Adrenal gland (tissue), 12 donors: ENCODE data around the gene KIF5A. TPM values are rescaled to one million over a fixed set of nuclear protein-coding genes. Genes with fewer than 3 reads are reported as not detected.
A peak's percentile ranks its signal among the peaks of the same experiment; 100 is the strongest.

Experiments
- DNase-seq, 7 donors: peaks; one replicate each; pipeline ENCODE4 v3.0.0-alpha.2; 2019 to 2020
- H3K27ac ChIP-seq, 5 donors: fragments of 200-600 bp; sonication (generic) in 4 of 5; 1 replicate in 3 of 5; 2 replicates in 2 of 5; pipeline versions ENCODE4 v1.5.1 to v1.8.0; 2016 to 2020; ENCODE audit warnings: mild to moderate bottlenecking in 1 of 5
- H3K27me3 ChIP-seq: fragments of 200-600 bp; 2 replicates; pipeline ENCODE4 v1.8.0; 2021
- H3K36me3 ChIP-seq, 2 donors: fragments of 200-600 bp; replicated peaks in 1 of 2; 1 replicate in 1 of 2; 2 replicates in 1 of 2; pipeline versions ENCODE4 v1.5.1 to v1.8.0; 2018 to 2022
- H3K4me1 ChIP-seq, 2 donors: fragments of 200-600 bp; replicated peaks in 1 of 2; 1 replicate in 1 of 2; 2 replicates in 1 of 2; pipeline versions ENCODE4 v1.5.1 to v1.8.0; 2018 to 2021
- H3K4me3 ChIP-seq, 4 donors: fragments of 200-600 bp; sonication (generic) in 3 of 4; one replicate each; pipeline ENCODE4 v1.5.1; 2016 to 2018
- H3K9me3 ChIP-seq, 3 donors: fragments of 200-600 bp; sonication (generic) in 1 of 3; replicated peaks in 1 of 3; 1 replicate in 2 of 3; 2 replicates in 1 of 3; pipeline versions ENCODE4 v1.5.1 to v1.8.0; 2016 to 2021
- POLR2A ChIP-seq, 2 donors: fragments of 450-650 bp; IDR thresholded peaks; one replicate each; pipeline ENCODE4 v1.6.1; 2017; ENCODE audit warnings: antibody characterized with exemption in 2 of 2, mild to moderate bottlenecking in 2 of 2, moderate library complexity in 1 of 2
- WGBS, 4 donors: extraction: QIAGEN DNeasy Blood & Tissue Kit in 2 of 4; methylation state at CpG; one replicate each; pipeline versions ENCODE4 v1.1.5 to v1.1.7; 2013 to 2017; 5-methylcytosine and 5-hydroxymethylcytosine counted together
- intact Hi-C, 2 donors: fragments of 100-400 bp; cut with DNase I; formaldehyde crosslinking; loops; one replicate each; pipeline versions ENCODE4 v1.14.1 to v1.15.0; 2022 to 2023
- polyA plus RNA-seq, 3 donors: library from polyadenylated mRNA; stranded (reverse); fragments of 200-250 nt in 2 of 3; fragments of 350-450 nt in 1 of 3; fragmentation: Illumina TruSeq in 1 of 3; extraction: RNeasy Lipid Tissue Mini Kit (QIAGEN cat#74804) in 1 of 3; gene quantifications; one replicate each; pipeline ENCODE4 v1.2.3, GENCODE V29; 2013 to 2014
- total RNA-seq, 9 donors: library from RNA; depleted of rRNA in 4 of 9; stranded (reverse); fragments of >200 nt in 4 of 9; fragments of 120-200 nt in 1 of 9; fragmentation: NEBNext Ultra II Directional in 1 of 9; extraction: Animal tissue kit (Norgen Biotek cat#: 25700) in 1 of 9; gene quantifications; one replicate each; pipeline versions ENCODE4 v1.1.0 to v1.2.4, GENCODE V29; 2013 to 2023
- TF ChIP-seq, protein P1 (sequence below), 6 experiments: fragments of 450-650 bp in 4 of 6; fragments of 200-600 bp in 2 of 6; sonication (generic) in 1 of 6; IDR thresholded peaks; 1 replicate in 5 of 6; 2 replicates in 1 of 6; pipeline versions ENCODE4 v1.5.1 to v1.8.0; 2016 to 2021; ENCODE audit warnings: antibody characterized with exemption in 6 of 6, mild to moderate bottlenecking in 2 of 6, moderate library complexity in 1 of 6
- donor health status: healthy with polysubstance abuse.
- donor health status: Bipolar disorder and iron deficiency.
- donor health status: DM: yes; HTN: yes; CAD: no.
- donor health status: DM: no; HTN: no; CAD: no.
- donor health status: DM: no; HTN: no; CAD: no.
- donor health status: DM: yes; HTN: yes; CAD: no.

Gene KIF5A
- total and polyA plus RNA-seq, 12 donors, result 0.32 to 7.6 (median 2.1) TPM; not detected in 1

DNA sequence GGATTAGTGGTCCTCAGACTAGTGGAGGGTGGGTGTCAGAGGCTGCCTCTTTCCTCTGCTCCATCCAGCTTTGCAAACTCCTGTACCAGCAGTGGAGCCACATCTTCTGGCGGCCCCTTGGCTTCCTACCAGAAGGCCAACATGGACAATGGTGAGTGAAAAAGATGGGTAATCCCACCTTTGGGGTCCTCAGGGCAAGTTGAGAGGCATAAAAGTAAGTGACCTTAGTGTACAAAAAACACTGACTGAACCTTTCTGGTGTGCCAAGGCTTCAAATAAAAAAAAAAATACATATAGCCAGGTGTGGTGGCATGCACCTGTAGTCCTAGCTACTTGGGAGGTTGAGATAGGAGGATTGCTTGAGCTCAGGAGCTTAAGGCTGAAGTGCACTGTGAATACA is 32.0 kb downstream of the KIF5A start:
- intact Hi-C loops, result loop anchor here (2.0 kb wide), 2 partner anchors 39 to 41 kb away; no protein-coding TSS in a partner anchor

DNA sequence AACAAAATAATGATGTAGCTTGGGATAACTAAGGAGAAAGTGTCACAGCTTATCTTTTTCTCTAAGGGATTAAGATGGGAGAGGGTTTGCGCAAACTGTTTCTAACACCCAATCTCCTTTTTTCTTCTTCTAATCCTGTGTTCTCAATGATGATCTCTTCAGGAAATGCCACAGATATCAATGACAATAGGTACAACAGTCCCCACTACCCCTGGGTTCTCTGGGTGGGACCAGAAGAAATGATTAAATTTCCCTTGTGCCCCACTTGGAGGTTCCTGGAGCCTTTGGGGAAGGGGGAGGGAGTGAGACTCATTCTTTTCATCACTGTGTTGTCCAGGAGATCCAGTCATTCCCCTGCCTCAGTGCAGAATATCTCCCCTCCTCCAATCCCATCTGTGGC is 32.6 kb downstream of the KIF5A start:
- no peak for DNase-seq
- Histone ChIP-seq H3K36me3 (no peaks in the 10 kb centered on the region), H3K9me3 (no peaks in the 10 kb centered on the region), H3K27ac (no peak overlapping the region), H3K4me1 (no peaks in the 10 kb centered on the region), H3K27me3 (peaks cover 5% of the 10 kb centered on the region), H3K4me3 (no peak overlapping the region)
- intact Hi-C loops, result loop anchor here (2.0 kb wide), 2 partner anchors 38 to 40 kb away; no protein-coding TSS in a partner anchor
- WGBS, 4 donors, result 95 to 100% (median 98%) methylated on average over 1 of the region's 1 CpG
- TF ChIP-seq, protein P1, sequence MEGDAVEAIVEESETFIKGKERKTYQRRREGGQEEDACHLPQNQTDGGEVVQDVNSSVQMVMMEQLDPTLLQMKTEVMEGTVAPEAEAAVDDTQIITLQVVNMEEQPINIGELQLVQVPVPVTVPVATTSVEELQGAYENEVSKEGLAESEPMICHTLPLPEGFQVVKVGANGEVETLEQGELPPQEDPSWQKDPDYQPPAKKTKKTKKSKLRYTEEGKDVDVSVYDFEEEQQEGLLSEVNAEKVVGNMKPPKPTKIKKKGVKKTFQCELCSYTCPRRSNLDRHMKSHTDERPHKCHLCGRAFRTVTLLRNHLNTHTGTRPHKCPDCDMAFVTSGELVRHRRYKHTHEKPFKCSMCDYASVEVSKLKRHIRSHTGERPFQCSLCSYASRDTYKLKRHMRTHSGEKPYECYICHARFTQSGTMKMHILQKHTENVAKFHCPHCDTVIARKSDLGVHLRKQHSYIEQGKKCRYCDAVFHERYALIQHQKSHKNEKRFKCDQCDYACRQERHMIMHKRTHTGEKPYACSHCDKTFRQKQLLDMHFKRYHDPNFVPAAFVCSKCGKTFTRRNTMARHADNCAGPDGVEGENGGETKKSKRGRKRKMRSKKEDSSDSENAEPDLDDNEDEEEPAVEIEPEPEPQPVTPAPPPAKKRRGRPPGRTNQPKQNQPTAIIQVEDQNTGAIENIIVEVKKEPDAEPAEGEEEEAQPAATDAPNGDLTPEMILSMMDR (IDR thresholded peaks at IDR 0.05), result no peak
- no peak for TF ChIP-seq POLR2A (IDR thresholded peaks at IDR 0.05)

More for the DNA sequence above, 32.0 kb downstream of the KIF5A start:
- TF ChIP-seq, protein P1 (IDR thresholded peaks at IDR 0.05), result no peak
- no peak for TF ChIP-seq POLR2A (IDR thresholded peaks at IDR 0.05)
- Histone ChIP-seq H3K36me3 (no peaks in the 10 kb centered on the region), H3K27ac (no peak overlapping the region), H3K4me1 (no peaks in the 10 kb centered on the region), H3K27me3 (peaks cover 5% of the 10 kb centered on the region), H3K9me3 (no peaks in the 10 kb centered on the region), H3K4me3 (no peak overlapping the region)
- DNase-seq, result no peak
- 74 to 93% (median 84%) methylated on average over 1 of the region's 1 CpG for WGBS, 4 donors

DNA sequence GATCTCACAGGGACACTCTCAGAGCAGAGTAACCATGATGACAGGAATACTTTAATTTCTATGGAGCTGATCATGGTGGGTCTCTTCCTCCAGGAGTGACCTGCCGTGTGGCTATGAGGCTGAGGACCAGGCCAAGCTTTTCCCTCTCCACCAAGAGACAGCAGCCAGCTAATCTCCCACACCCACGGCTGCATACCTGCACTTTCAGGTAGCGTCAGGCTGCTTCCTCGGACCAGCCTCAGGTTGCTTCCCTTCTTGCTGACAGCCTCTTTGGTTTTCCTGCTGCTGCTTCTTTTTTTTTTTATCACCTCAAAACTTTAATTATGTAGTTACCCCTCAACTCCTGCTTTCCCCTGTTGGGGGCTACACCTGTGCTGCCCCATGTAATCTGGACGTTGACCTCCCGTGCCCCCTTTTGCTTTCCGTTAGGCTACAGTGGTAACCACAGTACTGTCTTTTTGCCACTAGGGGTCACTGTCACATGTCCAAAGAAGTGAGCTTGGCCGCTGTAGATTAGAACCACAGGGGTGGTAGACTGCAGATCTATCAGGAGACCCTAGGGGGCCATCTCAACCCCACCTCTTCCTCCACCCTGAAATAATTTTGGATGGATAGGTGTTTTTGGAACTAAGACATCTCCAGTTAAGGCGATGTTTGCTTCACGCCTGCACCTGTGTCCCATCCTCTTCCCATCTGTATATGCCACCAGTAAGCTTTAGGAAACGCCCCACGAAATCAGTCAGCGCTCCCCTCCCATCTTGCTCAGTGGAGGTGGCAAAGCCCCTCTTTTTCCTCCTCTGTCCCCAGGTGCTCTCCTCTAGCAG is 33.4 kb downstream of the KIF5A start:
- H3K27me3 ChIP-seq, result peaks cover 5% of the 10 kb centered on the region
- H3K36me3 ChIP-seq, result no peaks in the 10 kb centered on the region
- 41 to 47% (median 45%) methylated on average over 13 of the region's 13 CpGs for WGBS, 4 donors
- no peak overlapping the region for H3K4me3 ChIP-seq
- TF ChIP-seq POLR2A (IDR thresholded peaks at IDR 0.05), result no peak
- TF ChIP-seq, protein P1 (IDR thresholded peaks at IDR 0.05), result peak; percentile 87 to 96 (median 94)
- H3K27ac ChIP-seq, result no peak overlapping the region
- H3K4me1 ChIP-seq, result no peaks in the 10 kb centered on the region
- H3K9me3 ChIP-seq, result no peaks in the 10 kb centered on the region
- intact Hi-C loops, result loop anchor here (2.0 kb wide), 2 partner anchors 38 to 40 kb away; no protein-coding TSS in a partner anchor
- DNase-seq, result peak; percentile 62 to 84 (median 70)

DNA sequence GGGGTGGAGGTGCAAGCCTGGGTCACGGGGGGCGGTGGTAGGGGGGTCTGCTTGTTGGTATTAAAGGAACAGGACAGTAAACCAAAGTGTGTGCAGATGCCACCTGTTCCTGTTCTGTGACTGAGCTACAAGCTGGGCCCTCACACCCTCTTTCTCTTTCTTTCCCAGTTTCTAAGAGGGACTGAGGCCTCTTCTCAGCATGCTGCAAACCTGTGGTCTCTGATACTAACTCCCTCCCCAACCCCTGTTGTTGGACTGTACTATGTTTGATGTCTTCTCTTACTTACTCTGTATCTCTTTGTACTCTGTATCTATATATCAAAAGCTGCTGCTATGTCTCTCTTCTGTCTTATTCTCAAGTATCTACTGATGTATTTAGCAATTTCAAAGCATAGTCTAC is 34.2 kb downstream of the KIF5A start:
- no peak for DNase-seq
- Histone ChIP-seq H3K4me1 (no peaks in the 10 kb centered on the region), H3K36me3 (no peaks in the 10 kb centered on the region), H3K27me3 (peaks cover 5% of the 10 kb centered on the region), H3K4me3 (no peak overlapping the region), H3K9me3 (no peaks in the 10 kb centered on the region), H3K27ac (no peak overlapping the region)
- intact Hi-C loops, result no loop called here
- 88 to 100% (median 93%) methylated on average over 2 of the region's 2 CpGs for WGBS, 4 donors
- no peak for TF ChIP-seq POLR2A (IDR thresholded peaks at IDR 0.05)
- TF ChIP-seq, protein P1 (IDR thresholded peaks at IDR 0.05), result no peak
